HuH-7.5 (cell line): ENCODE measurements around the gene GALNT9.
A peak's percentile ranks its signal among the peaks of the same experiment; 100 is the strongest.
"Not testable (repeated sequence)": the region's sequence is repeated elsewhere in the genome, so short reads cannot be mapped to it uniquely, and the experiment has no call there.

Experiments
- DNase-seq: peaks from one replicate; pipeline ENCODE4 v3.0.0; 2011; ENCODE audit warnings: low spot score

Gene GALNT9

GRCh38 chr12:132279184-132279889 is 50.1 kb downstream of the GALNT9 start:
- DNase-seq, result peak; percentile 71

- no peak for DNase-seq
These were observed 50.8 kb downstream of the GALNT9 start for GRCh38 chr12:132278401-132279183.

- DNase-seq, result no peak
These were observed 51.4 kb downstream of the GALNT9 start for GRCh38 chr12:132277949-132278348.

GRCh38 chr12:132277374-132277941 is 51.9 kb downstream of the GALNT9 start:
- no peak for DNase-seq

- DNase-seq, result no peak
These were observed 52.5 kb downstream of the GALNT9 start for GRCh38 chr12:132276827-132277373.

- no peak for DNase-seq
These were observed 53.1 kb downstream of the GALNT9 start for GRCh38 chr12:132276066-132276826.

- no peak for DNase-seq
These were observed 53.8 kb downstream of the GALNT9 start for GRCh38 chr12:132275631-132276030.

GRCh38 chr12:132275110-132275531 is 54.3 kb downstream of the GALNT9 start:
- peak; percentile 60 for DNase-seq

GRCh38 chr12:132273992-132274334 is 55.4 kb downstream of the GALNT9 start:
- no peak for DNase-seq

GRCh38 chr12:132272711-132273110 is 56.7 kb downstream of the GALNT9 start:
- no peak for DNase-seq

GRCh38 chr12:132271755-132272092 is 57.7 kb downstream of the GALNT9 start:
- no peak for DNase-seq

GRCh38 chr12:132270969-132271754 is 58.2 kb downstream of the GALNT9 start:
- no peak for DNase-seq

- no peak for DNase-seq
These were observed 58.9 kb downstream of the GALNT9 start for GRCh38 chr12:132270516-132270915.

- DNase-seq, result no peak
These were observed 60.0 kb downstream of the GALNT9 start for GRCh38 chr12:132269271-132269968.

- DNase-seq, result no peak
These were observed 60.7 kb downstream of the GALNT9 start for GRCh38 chr12:132268674-132269073.

GRCh38 chr12:132267873-132268272 is 61.5 kb downstream of the GALNT9 start:
- DNase-seq, result no peak

- DNase-seq, result no peak
These were observed 62.6 kb downstream of the GALNT9 start for GRCh38 chr12:132266802-132267201.

- no peak for DNase-seq
These were observed 63.0 kb downstream of the GALNT9 start for GRCh38 chr12:132266370-132266769.

GRCh38 chr12:132265822-132266221 is 63.6 kb downstream of the GALNT9 start:
- DNase-seq, result not testable (repeated sequence)

GRCh38 chr12:132265056-132265800 is 64.2 kb downstream of the GALNT9 start:
- DNase-seq, result no peak
